Gastrocnemius medialis (tissue), 4 donors: ENCODE measurements around the gene CCDC142.

Experiments
- POLR2A ChIP-seq, 2 donors: fragments of 450-650 bp; IDR thresholded peaks; one replicate each; pipeline ENCODE4 v1.6.1; 2017; ENCODE audit warnings: antibody characterized with exemption in 2 of 2, mild to moderate bottlenecking in 2 of 2, moderate library complexity in 2 of 2
- TF ChIP-seq, protein P1 (sequence below), 5 experiments: fragments of 450-650 bp in 3 of 5; fragments of 200-600 bp in 2 of 5; sonication (generic) in 2 of 5; IDR thresholded peaks in 4 of 5; conservative IDR thresholded peaks in 1 of 5; 1 replicate in 4 of 5; 2 replicates in 1 of 5; pipeline ENCODE4 v1.5.1; 2016 to 2019; ENCODE audit warnings: antibody characterized with exemption in 5 of 5, mild to moderate bottlenecking in 3 of 5, moderate library complexity in 3 of 5

DNA sequence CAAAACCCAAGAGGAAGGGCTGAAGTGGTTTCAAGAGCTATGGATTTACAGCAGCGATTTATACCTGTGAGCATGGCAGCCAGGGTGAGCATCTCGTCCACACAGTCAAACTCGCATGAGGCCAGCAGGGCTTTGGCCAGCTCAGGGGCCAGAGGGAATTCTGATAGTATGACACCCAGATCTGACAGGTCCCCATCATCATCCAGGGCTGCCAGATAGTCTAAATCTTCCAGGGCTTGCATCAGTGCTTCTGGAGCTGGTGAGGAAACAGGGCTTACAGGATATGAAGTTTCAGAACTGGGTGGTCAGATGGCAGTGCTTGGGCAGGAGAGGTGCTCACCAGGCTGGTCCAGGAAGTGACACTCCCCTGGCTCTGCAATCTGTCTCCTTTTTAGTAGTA is 39.7 kb upstream of the CCDC142 start:
- TF ChIP-seq, protein P1, sequence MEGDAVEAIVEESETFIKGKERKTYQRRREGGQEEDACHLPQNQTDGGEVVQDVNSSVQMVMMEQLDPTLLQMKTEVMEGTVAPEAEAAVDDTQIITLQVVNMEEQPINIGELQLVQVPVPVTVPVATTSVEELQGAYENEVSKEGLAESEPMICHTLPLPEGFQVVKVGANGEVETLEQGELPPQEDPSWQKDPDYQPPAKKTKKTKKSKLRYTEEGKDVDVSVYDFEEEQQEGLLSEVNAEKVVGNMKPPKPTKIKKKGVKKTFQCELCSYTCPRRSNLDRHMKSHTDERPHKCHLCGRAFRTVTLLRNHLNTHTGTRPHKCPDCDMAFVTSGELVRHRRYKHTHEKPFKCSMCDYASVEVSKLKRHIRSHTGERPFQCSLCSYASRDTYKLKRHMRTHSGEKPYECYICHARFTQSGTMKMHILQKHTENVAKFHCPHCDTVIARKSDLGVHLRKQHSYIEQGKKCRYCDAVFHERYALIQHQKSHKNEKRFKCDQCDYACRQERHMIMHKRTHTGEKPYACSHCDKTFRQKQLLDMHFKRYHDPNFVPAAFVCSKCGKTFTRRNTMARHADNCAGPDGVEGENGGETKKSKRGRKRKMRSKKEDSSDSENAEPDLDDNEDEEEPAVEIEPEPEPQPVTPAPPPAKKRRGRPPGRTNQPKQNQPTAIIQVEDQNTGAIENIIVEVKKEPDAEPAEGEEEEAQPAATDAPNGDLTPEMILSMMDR (IDR thresholded peaks at IDR 0.05 in 4 of 5, conservative IDR thresholded peaks at IDR 0.05 in 1 of 5), result no peak
- no peak for TF ChIP-seq POLR2A (IDR thresholded peaks at IDR 0.05)
